SK-N-SH (cell line): ENCODE measurements around the gene KCNJ4. TPM values are rescaled to one million over a fixed set of nuclear protein-coding genes. Genes with fewer than 3 reads are reported as not detected.

Source experiments
- CTCF ChIA-PET: fragments of 300-600, 350-600 bp; formaldehyde crosslinking; extraction: SDS; loops from one replicate; lab custom pipeline; 2021; lab: Yijun Ruan, JAX
- POLR2A ChIA-PET: fragments of 350-600 bp; sonication (Branson Sonifier 250); formaldehyde crosslinking; extraction: SDS; loops from one replicate; lab custom pipeline; 2020; ENCODE audit warnings: antibody characterized with exemption, inconsistent platforms; lab: Yijun Ruan, JAX
- DNase-seq: peaks from one replicate; pipeline ENCODE4 v3.0.0; 2012
- H2AFZ ChIP-seq: fragments of 200-600 bp; sonication (generic); 2 replicates; pipeline ENCODE4 v1.8.1; 2016; ENCODE audit warnings: antibody characterized with exemption, mild to moderate bottlenecking, low read depth
- H3F3A ChIP-seq: fragments of 200-600 bp; sonication (generic); replicated peaks from 2 replicates; pipeline ENCODE3; 2016; ENCODE audit warnings: antibody characterized with exemption, mild to moderate bottlenecking; ENCODE audit not compliant: insufficient read depth
- H3K27ac ChIP-seq, 2 experiments: fragments of 200-500 bp in 1 of 2; fragments of 200-600 bp in 1 of 2; sonication (Bioruptor generic) in 1 of 2; sonication (generic), shearing (Covaris generic) in 1 of 2; 2 replicates each; pipeline versions ENCODE4 v1.5.1 to v1.6.1; 2014 to 2016; ENCODE audit warnings: low read depth in 2 of 2, inconsistent platforms in 1 of 2, low read length in 1 of 2, mild to moderate bottlenecking in 1 of 2, mixed read lengths in 1 of 2
- H3K27me3 ChIP-seq: fragments of 200-600 bp; sonication (generic), shearing (Covaris generic); 2 replicates; pipeline ENCODE4 v1.6.1; 2016; ENCODE audit warnings: mixed run types; ENCODE audit not compliant: insufficient read depth
- H3K36me3 ChIP-seq, 2 experiments: fragments of 200-500 bp in 1 of 2; fragments of 200-600 bp in 1 of 2; sonication (Bioruptor generic) in 1 of 2; sonication (generic) in 1 of 2; replicated peaks in 1 of 2; 2 replicates each; pipeline versions ENCODE3 to v1.5.1; 2014 to 2016; ENCODE audit warnings: low read length in 1 of 2, mild to moderate bottlenecking in 1 of 2; ENCODE audit not compliant: insufficient read depth in 2 of 2, control insufficient read depth in 1 of 2
- H3K4me1 ChIP-seq, 2 experiments: fragments of 200-500 bp in 1 of 2; fragments of 200-600 bp in 1 of 2; sonication (Bioruptor generic) in 1 of 2; sonication (generic), shearing (Covaris generic) in 1 of 2; 2 replicates each; pipeline versions ENCODE4 v1.5.1 to v1.6.1; 2014 to 2016; ENCODE audit warnings: low read depth in 1 of 2, low read length in 1 of 2, mixed run types in 1 of 2; ENCODE audit not compliant: insufficient read depth in 2 of 2, control insufficient read depth in 1 of 2
- H3K4me2 ChIP-seq: fragments of 200-600 bp; sonication (generic), shearing (Covaris generic); 2 replicates; pipeline ENCODE4 v1.6.1; 2017; ENCODE audit warnings: mixed run types
- H3K4me3 ChIP-seq, 2 experiments: fragments of 200-500 bp in 1 of 2; fragments of 200-600 bp in 1 of 2; sonication (Bioruptor generic) in 1 of 2; sonication (generic), shearing (Covaris generic) in 1 of 2; 2 replicates each; pipeline versions ENCODE4 v1.5.1 to v1.8.1; 2014 to 2016; ENCODE audit warnings: low read depth in 2 of 2, inconsistent platforms in 1 of 2, low read length in 1 of 2, mild to moderate bottlenecking in 1 of 2, mixed read lengths in 1 of 2, moderate library complexity in 1 of 2
- H3K79me2 ChIP-seq: fragments of 200-600 bp; sonication (generic); 2 replicates; pipeline ENCODE4 v1.8.1; 2017; ENCODE audit warnings: mild to moderate bottlenecking; ENCODE audit not compliant: insufficient read depth
- H3K9ac ChIP-seq: fragments of 200-600 bp; sonication (generic); 2 replicates; pipeline ENCODE4 v1.6.1; 2017; ENCODE audit warnings: mixed run types
- H3K9me2 ChIP-seq: fragments of 200-600 bp; sonication (generic); 2 replicates; pipeline ENCODE4 v1.6.1; 2017; ENCODE audit warnings: mixed run types
- H3K9me3 ChIP-seq: fragments of 200-600 bp; sonication (generic); 2 replicates; pipeline ENCODE4 v1.6.1; 2017; ENCODE audit warnings: mixed run types, mild to moderate bottlenecking, moderate library complexity
- H4K20me1 ChIP-seq: fragments of 200-600 bp; sonication (generic); 2 replicates; pipeline ENCODE4 v1.6.1; 2017; ENCODE audit warnings: mild to moderate bottlenecking, mixed run types; ENCODE audit not compliant: insufficient read depth
- FOXM1 ChIP-seq: IDR thresholded peaks from 2 replicates; pipeline ENCODE4 v1.4.0; 2012; ENCODE audit warnings: low read depth, mild to moderate bottlenecking
- MAX ChIP-seq: IDR thresholded peaks from 2 replicates; pipeline ENCODE4 v1.4.0; 2012; ENCODE audit warnings: low read depth
- PBX3 ChIP-seq: IDR thresholded peaks from 2 replicates; pipeline ENCODE4; 2012
- POLR2AphosphoS5 ChIP-seq: IDR thresholded peaks from 2 replicates; pipeline ENCODE4 v1.6.1; 2012; ENCODE audit warnings: low read depth, low read length
- RAD21 ChIP-seq: IDR thresholded peaks from 2 replicates; pipeline ENCODE4 v1.6.1; 2012; ENCODE audit warnings: mild to moderate bottlenecking, low read length
- RCOR1 ChIP-seq: fragments of 150-350 bp; IDR thresholded peaks from 2 replicates; pipeline ENCODE4 v1.6.1; 2017; ENCODE audit warnings: antibody characterized with exemption, low read length
- REST ChIP-seq: IDR thresholded peaks from 2 replicates; pipeline ENCODE4 v1.6.1; 2012; ENCODE audit warnings: mild to moderate bottlenecking, low read depth, low read length, moderate library complexity
- RFX5 ChIP-seq: IDR thresholded peaks from 2 replicates; pipeline ENCODE4 v1.6.1; 2012; ENCODE audit warnings: mild to moderate bottlenecking, improper control_type of control experiment, low read length
- SIN3A ChIP-seq: IDR thresholded peaks from 2 replicates; pipeline ENCODE4 v1.6.1; 2012; ENCODE audit warnings: low read depth, mild to moderate bottlenecking, low read length, moderate library complexity, borderline replicate concordance
- USF1 ChIP-seq: IDR thresholded peaks from 2 replicates; pipeline ENCODE4 v1.4.0; 2012; ENCODE audit warnings: low read depth, borderline replicate concordance
- YY1 ChIP-seq: IDR thresholded peaks from 2 replicates; pipeline ENCODE4 v1.4.0; 2012; ENCODE audit warnings: low read depth, mild to moderate bottlenecking
- ZBTB33 ChIP-seq: IDR thresholded peaks from 2 replicates; pipeline ENCODE4 v1.4.0; 2012; ENCODE audit warnings: low read depth, borderline replicate concordance
- WGBS: methylation state at CpG from one replicate; pipeline ENCODE4 v1.1.6; 2017; ENCODE audit warnings: low lambda C conversion rate; 5-methylcytosine and 5-hydroxymethylcytosine counted together
- polyA plus RNA-seq, 3 experiments: library from polyadenylated mRNA; depleted of rRNA; stranded (reverse); fragments of >200 nt; gene quantifications; 2 replicates each; pipeline ENCODE4 v1.2.3, GENCODE V29; 2012

The KCNJ4 gene
- polyA plus RNA-seq, 1 of the 3 experiments (the other 2 are of a cell fraction): not detected

GRCh38 chr22:38489142-38489541 lies 34.1 kb upstream of the KCNJ4 start:
- CTCF ChIA-PET: no interaction called here
- Histone ChIP-seq H3K79me2 (peaks cover 29% of the 10 kb centered on the region; the same call in 1 of the 2 replicates), H3K9me3 (no peaks in the 10 kb centered on the region), H3K9ac (no peak overlapping the region), H3K27ac (no peak overlapping the region), H3K4me3 (no peak overlapping the region), H3K27me3 (no peaks in the 10 kb centered on the region), H3K4me1 (peaks cover 0 to 2% of the 10 kb centered on the region in 2 experiments; a peak in 1 of 4 replicates), H3F3A (peaks cover 6% of the 10 kb centered on the region), H4K20me1 (peaks cover 21% of the 10 kb centered on the region), H3K36me3 (peaks cover 65 to 81% of the 10 kb centered on the region in 2 experiments), H3K4me2 (no peak overlapping the region), H2AFZ (no peak overlapping the region), H3K9me2 (no peaks in the 10 kb centered on the region)
- 96% methylated on average over 17 of the region's 17 CpGs for WGBS
- DNase-seq: no peak
- TF ChIP-seq RAD21: no peak
- no peak for TF ChIP-seq SIN3A
- POLR2A ChIA-PET: no interaction called here

- Histone ChIP-seq H3K9me2 (no peaks in the 10 kb centered on the region), H3K9me3 (no peaks in the 10 kb centered on the region), H3F3A (peaks cover 8% of the 10 kb centered on the region), H3K36me3 (peaks cover 60 to 83% of the 10 kb centered on the region in 2 experiments), H3K4me1 (no peaks in the 10 kb centered on the region), H3K4me3 (no peak overlapping the region), H4K20me1 (peaks cover 10% of the 10 kb centered on the region; the same call in 1 of the 2 replicates), H3K27me3 (no peaks in the 10 kb centered on the region), H3K9ac (no peak overlapping the region), H3K4me2 (no peak overlapping the region), H3K27ac (no peak overlapping the region), H2AFZ (no peak overlapping the region), H3K79me2 (peaks cover 17% of the 10 kb centered on the region; the same call in 1 of the 2 replicates)
- TF ChIP-seq MAX: no peak
- TF ChIP-seq ZBTB33: no peak
- TF ChIP-seq PBX3: no peak
- TF ChIP-seq REST: no peak
- no peak for TF ChIP-seq SIN3A
- no peak for TF ChIP-seq POLR2AphosphoS5
- no peak for TF ChIP-seq FOXM1
- no peak for TF ChIP-seq YY1
- no peak for TF ChIP-seq RCOR1
- TF ChIP-seq USF1: no peak
- TF ChIP-seq RFX5: no peak
- POLR2A ChIA-PET: no interaction called here
- CTCF ChIA-PET: no interaction called here
- no peak for DNase-seq
- 90% methylated on average over 6 of the region's 6 CpGs for WGBS
These were observed 32.9 kb upstream of the KCNJ4 start for GRCh38 chr22:38487946-38488345.
